Measurements from ENCODE around the gene EFCAB9. TPM values are rescaled to one million over a fixed set of nuclear protein-coding genes. Genes with fewer than 3 reads are reported as not detected.

EFCAB9 gene
- total and polyA plus RNA-seq, 2 donors (not counting 1 experiment from before 2014, with no cell fraction given), result not detected

DNA sequence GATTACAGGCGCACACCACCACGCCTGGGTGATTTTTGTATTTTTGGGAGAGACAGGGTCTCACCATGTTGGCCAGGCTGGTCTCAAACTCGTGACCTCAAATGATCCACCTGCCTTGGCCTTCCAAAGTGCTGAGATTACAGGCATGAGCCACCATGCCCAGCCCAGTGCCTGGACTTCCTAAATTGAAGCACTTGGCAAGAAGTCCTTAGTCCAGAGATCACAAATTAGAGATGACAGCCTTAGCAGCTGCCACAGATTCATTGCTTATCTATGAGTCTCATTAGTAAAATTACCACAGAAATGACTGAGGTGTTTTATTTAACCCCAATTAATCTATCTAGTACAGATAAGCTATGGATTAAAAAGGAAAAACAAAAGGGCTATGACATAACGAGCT, 19.2 kb downstream of the EFCAB9 start:
- H3K4me1 ChIP-seq (ENCODE audit: control insufficient read depth, extremely low read depth, insufficient read depth, low read length), result no peaks in the 10 kb centered on the region
- H3K27me3 ChIP-seq (ENCODE audit: control insufficient read depth, insufficient read depth, low read length), result no peaks in the 10 kb centered on the region
- no peak overlapping the region for H3K4me2 ChIP-seq (ENCODE audit: extremely low read depth, insufficient read depth, low read length)
- H3K27ac ChIP-seq (ENCODE audit: insufficient read depth, low read length), result no peak overlapping the region
- H3K9ac ChIP-seq (ENCODE audit: insufficient read depth, low read length), result no peak overlapping the region
- H3K9me3 ChIP-seq (ENCODE audit: control insufficient read depth, insufficient read depth, low read depth, low read length), result no peaks in the 10 kb centered on the region
- TF ChIP-seq EZH2 (IDR thresholded peaks at IDR 0.05; ENCODE audit: low read length, missing control alignments), result no peak
- TF ChIP-seq, protein P1, sequence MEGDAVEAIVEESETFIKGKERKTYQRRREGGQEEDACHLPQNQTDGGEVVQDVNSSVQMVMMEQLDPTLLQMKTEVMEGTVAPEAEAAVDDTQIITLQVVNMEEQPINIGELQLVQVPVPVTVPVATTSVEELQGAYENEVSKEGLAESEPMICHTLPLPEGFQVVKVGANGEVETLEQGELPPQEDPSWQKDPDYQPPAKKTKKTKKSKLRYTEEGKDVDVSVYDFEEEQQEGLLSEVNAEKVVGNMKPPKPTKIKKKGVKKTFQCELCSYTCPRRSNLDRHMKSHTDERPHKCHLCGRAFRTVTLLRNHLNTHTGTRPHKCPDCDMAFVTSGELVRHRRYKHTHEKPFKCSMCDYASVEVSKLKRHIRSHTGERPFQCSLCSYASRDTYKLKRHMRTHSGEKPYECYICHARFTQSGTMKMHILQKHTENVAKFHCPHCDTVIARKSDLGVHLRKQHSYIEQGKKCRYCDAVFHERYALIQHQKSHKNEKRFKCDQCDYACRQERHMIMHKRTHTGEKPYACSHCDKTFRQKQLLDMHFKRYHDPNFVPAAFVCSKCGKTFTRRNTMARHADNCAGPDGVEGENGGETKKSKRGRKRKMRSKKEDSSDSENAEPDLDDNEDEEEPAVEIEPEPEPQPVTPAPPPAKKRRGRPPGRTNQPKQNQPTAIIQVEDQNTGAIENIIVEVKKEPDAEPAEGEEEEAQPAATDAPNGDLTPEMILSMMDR (conservative IDR thresholded peaks at IDR 0.05 in 1 of 2, IDR thresholded peaks at IDR 0.05 in 1 of 2; ENCODE audit: low read depth in 1 of 2, low read length in 2 of 2), result no peak
- no peak for DNase-seq (ENCODE audit: low read depth in 2 of 2)
- H3K79me2 ChIP-seq (ENCODE audit: control insufficient read depth, insufficient read depth, low read length), result peaks cover 4% of the 10 kb centered on the region
- H3K36me3 ChIP-seq (ENCODE audit: control insufficient read depth, insufficient read depth, low read length), result peaks cover 3% of the 10 kb centered on the region
- H4K20me1 ChIP-seq (ENCODE audit: control insufficient read depth, extremely low read depth, insufficient read depth, low read length), result no peaks in the 10 kb centered on the region
- H3K4me3 ChIP-seq (replicated peaks in 1 of 4; ENCODE audit: control extremely low read depth in 1 of 4, insufficient read depth in 1 of 4, low read depth in 3 of 4, low read length in 4 of 4), result no peak overlapping the region
- no peak overlapping the region for H2AFZ ChIP-seq (ENCODE audit: low read length)

DNA sequence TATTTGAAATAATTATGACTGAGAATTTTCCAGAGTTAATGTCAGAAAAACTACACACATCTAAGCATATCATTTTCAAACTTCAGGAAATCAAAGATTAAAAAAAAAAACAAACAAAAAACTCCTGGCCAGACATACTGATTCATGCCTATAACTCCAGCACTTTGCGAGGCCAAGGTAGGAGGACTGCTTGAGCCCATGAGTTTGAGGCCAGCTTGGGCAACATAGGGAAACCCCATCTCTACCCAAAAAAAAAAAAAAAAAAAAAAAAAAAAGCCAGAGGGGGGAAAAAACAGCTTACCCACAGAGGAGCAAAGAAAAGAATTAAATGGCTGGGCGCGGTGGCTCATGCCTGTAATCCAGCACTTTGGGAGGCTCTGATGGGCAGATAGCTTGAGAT, 22.4 kb downstream of the EFCAB9 start:
- H4K20me1 ChIP-seq (ENCODE audit: control insufficient read depth, extremely low read depth, insufficient read depth, low read length), result no peaks in the 10 kb centered on the region
- no peak overlapping the region for H2AFZ ChIP-seq (ENCODE audit: low read length)
- no peaks in the 10 kb centered on the region for H3K4me1 ChIP-seq (ENCODE audit: control insufficient read depth, extremely low read depth, insufficient read depth, low read length)
- DNase-seq (ENCODE audit: low read depth in 2 of 2), result no peak
- H3K9me3 ChIP-seq (ENCODE audit: control insufficient read depth, insufficient read depth, low read depth, low read length), result no peaks in the 10 kb centered on the region
- no peak overlapping the region for H3K27ac ChIP-seq (ENCODE audit: insufficient read depth, low read length)
- no peak overlapping the region for H3K4me2 ChIP-seq (ENCODE audit: extremely low read depth, insufficient read depth, low read length)
- no peak for TF ChIP-seq EZH2 (IDR thresholded peaks at IDR 0.05; ENCODE audit: low read length, missing control alignments)
- TF ChIP-seq, protein P1 (conservative IDR thresholded peaks at IDR 0.05 in 1 of 2, IDR thresholded peaks at IDR 0.05 in 1 of 2; ENCODE audit: low read depth in 1 of 2, low read length in 2 of 2), result no peak
- H3K27me3 ChIP-seq (ENCODE audit: control insufficient read depth, insufficient read depth, low read length), result no peaks in the 10 kb centered on the region
- no peak overlapping the region for H3K9ac ChIP-seq (ENCODE audit: insufficient read depth, low read length)
- peaks cover 3% of the 10 kb centered on the region for H3K36me3 ChIP-seq (ENCODE audit: control insufficient read depth, insufficient read depth, low read length)
- H3K4me3 ChIP-seq (replicated peaks in 1 of 4; ENCODE audit: control extremely low read depth in 1 of 4, insufficient read depth in 1 of 4, low read depth in 3 of 4, low read length in 4 of 4), result no peak overlapping the region
- peaks cover 4% of the 10 kb centered on the region for H3K79me2 ChIP-seq (ENCODE audit: control insufficient read depth, insufficient read depth, low read length)

DNA sequence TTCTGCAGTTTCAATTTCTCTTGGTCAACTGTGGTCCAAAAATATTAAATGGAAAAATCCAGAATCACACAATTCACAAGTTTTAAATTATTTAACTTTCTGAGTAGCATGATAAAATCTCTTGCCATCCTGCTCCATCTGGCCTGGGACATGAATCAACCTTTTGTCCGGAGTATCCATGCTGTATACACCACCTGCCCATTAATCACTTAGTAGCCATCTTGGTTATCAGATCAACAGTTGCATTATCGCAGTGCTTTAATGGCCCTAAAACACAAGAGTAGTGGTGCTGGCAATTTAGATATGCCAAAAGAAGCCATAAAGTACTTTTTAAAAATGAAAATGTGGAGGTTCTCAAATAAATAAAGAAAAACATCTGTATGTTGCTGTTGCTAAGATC, 25.3 kb downstream of the EFCAB9 start:
- H3K9ac ChIP-seq (ENCODE audit: insufficient read depth, low read length), result no peak overlapping the region
- H2AFZ ChIP-seq (ENCODE audit: low read length), result no peak overlapping the region
- no peaks in the 10 kb centered on the region for H3K36me3 ChIP-seq (ENCODE audit: control insufficient read depth, insufficient read depth, low read length)
- H3K9me3 ChIP-seq (ENCODE audit: control insufficient read depth, insufficient read depth, low read depth, low read length), result no peaks in the 10 kb centered on the region
- no peaks in the 10 kb centered on the region for H3K27me3 ChIP-seq (ENCODE audit: control insufficient read depth, insufficient read depth, low read length)
- TF ChIP-seq EZH2 (IDR thresholded peaks at IDR 0.05; ENCODE audit: low read length, missing control alignments), result no peak
- TF ChIP-seq, protein P1 (conservative IDR thresholded peaks at IDR 0.05 in 1 of 2, IDR thresholded peaks at IDR 0.05 in 1 of 2; ENCODE audit: low read depth in 1 of 2, low read length in 2 of 2), result no peak
- no peaks in the 10 kb centered on the region for H4K20me1 ChIP-seq (ENCODE audit: control insufficient read depth, extremely low read depth, insufficient read depth, low read length)
- H3K4me1 ChIP-seq (ENCODE audit: control insufficient read depth, extremely low read depth, insufficient read depth, low read length), result no peaks in the 10 kb centered on the region
- no peak overlapping the region for H3K4me3 ChIP-seq (replicated peaks in 1 of 4; ENCODE audit: control extremely low read depth in 1 of 4, insufficient read depth in 1 of 4, low read depth in 3 of 4, low read length in 4 of 4)
- no peak overlapping the region for H3K27ac ChIP-seq (ENCODE audit: insufficient read depth, low read length)
- H3K79me2 ChIP-seq (ENCODE audit: control insufficient read depth, insufficient read depth, low read length), result peaks cover 4% of the 10 kb centered on the region
- no peak overlapping the region for H3K4me2 ChIP-seq (ENCODE audit: extremely low read depth, insufficient read depth, low read length)
- DNase-seq (ENCODE audit: low read depth in 2 of 2), result no peak
